ENCODE measurements around the gene CRLF3.
"Not testable (repeated sequence)": the region's sequence is repeated elsewhere in the genome, so short reads cannot be mapped to it uniquely, and the experiment has no call there.

The CRLF3 gene

DNA sequence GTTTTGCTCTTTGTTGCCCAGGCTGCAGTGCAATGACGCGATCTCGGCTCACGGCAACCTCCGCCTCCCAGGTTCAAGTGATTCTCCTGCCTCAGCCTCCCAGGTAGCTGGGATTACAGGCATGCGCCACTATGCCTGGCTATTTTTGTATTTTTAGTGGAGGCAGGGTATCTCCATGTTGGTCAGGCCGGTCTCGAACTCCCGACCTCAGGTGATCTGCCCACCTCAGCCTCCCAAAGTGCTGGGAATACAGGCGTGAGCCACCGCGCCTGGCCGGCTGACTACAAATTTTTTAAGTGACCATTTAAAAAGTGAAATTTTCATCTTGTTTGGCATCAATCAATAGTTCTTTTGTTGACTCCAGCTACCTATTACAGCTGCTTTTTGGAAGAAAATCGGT is 90.3 kb downstream of the CRLF3 start:
- not testable (repeated sequence) for DNase-seq
